RWPE2 (cell line): ENCODE results near the gene SLC25A48.

Source experiments
- ATAC-seq: fragments of 200-7000 bp; cut with Tn5 transposase; 3 replicates; pipeline ENCODE4 v1.9.1; 2021; ENCODE audit warnings: low read depth
- DNase-seq: peaks from one replicate; pipeline ENCODE4 v3.0.0-alpha.2; 2020; ENCODE audit warnings: low spot score
- H3K27ac ChIP-seq: fragments of 450-650 bp; 2 replicates; pipeline ENCODE4 v1.5.1; 2017; ENCODE audit warnings: mild to moderate bottlenecking; ENCODE audit not compliant: poor library complexity, severe bottlenecking
- H3K27me3 ChIP-seq: fragments of 250-450 bp; sonication (Bioruptor Pico); 2 replicates; pipeline ENCODE4 v1.5.1; 2021; ENCODE audit warnings: mild to moderate bottlenecking, moderate library complexity; ENCODE audit not compliant: insufficient read depth, poor library complexity, severe bottlenecking
- H3K36me3 ChIP-seq: fragments of 250-450 bp; sonication (Bioruptor Pico); 2 replicates; pipeline ENCODE4 v1.5.1; 2020; ENCODE audit warnings: low read depth, mild to moderate bottlenecking, moderate library complexity
- H3K4me1 ChIP-seq: fragments of 250-450 bp; sonication (Bioruptor Pico); 2 replicates; pipeline ENCODE4 v1.5.1; 2021; ENCODE audit warnings: mild to moderate bottlenecking, moderate library complexity; ENCODE audit not compliant: insufficient read depth, poor library complexity, severe bottlenecking
- H3K4me3 ChIP-seq: fragments of 250-450 bp; sonication (Bioruptor Pico); 2 replicates; pipeline ENCODE4 v1.5.1; 2021; ENCODE audit warnings: mild to moderate bottlenecking, moderate library complexity; ENCODE audit not compliant: severe bottlenecking
- H3K9me3 ChIP-seq: fragments of 250-450 bp; sonication (Bioruptor Pico); 2 replicates; pipeline ENCODE4 v1.5.1; 2021; ENCODE audit warnings: mild to moderate bottlenecking, moderate library complexity; ENCODE audit not compliant: severe bottlenecking
- CTCF ChIP-seq: fragments of 450-650 bp; IDR thresholded peaks from one replicate; pipeline ENCODE4 v1.5.1; 2017; ENCODE audit warnings: mild to moderate bottlenecking, moderate library complexity; ENCODE audit not compliant: poor library complexity, severe bottlenecking

Gene SLC25A48

GRCh38 chr5:135822286-135822685 lies 12.2 kb upstream of the SLC25A48 start:
- no peak overlapping the region for H3K4me3 ChIP-seq
- DNase-seq (no peak), ATAC-seq (no peak)
- H3K27ac ChIP-seq: no peak overlapping the region
- H3K9me3 ChIP-seq: no peaks in the 10 kb centered on the region
- TF ChIP-seq CTCF: no peak
- peaks cover 9% of the 10 kb centered on the region for H3K27me3 ChIP-seq
- H3K4me1 ChIP-seq: no peaks in the 10 kb centered on the region
- H3K36me3 ChIP-seq: no peaks in the 10 kb centered on the region

GRCh38 chr5:135822959-135823358 lies 11.5 kb upstream of the SLC25A48 start:
- ATAC-seq (no peak), DNase-seq (no peak)
- Histone ChIP-seq H3K4me3 (no peak overlapping the region), H3K27me3 (peaks cover 8% of the 10 kb centered on the region), H3K27ac (no peak overlapping the region), H3K9me3 (no peaks in the 10 kb centered on the region), H3K4me1 (no peaks in the 10 kb centered on the region), H3K36me3 (no peaks in the 10 kb centered on the region)
- TF ChIP-seq CTCF: no peak

- Histone ChIP-seq H3K36me3 (no peaks in the 10 kb centered on the region), H3K9me3 (no peaks in the 10 kb centered on the region), H3K27ac (no peak overlapping the region), H3K4me1 (no peaks in the 10 kb centered on the region), H3K4me3 (no peak overlapping the region), H3K27me3 (peaks cover 8% of the 10 kb centered on the region)
- DNase-seq (no peak), ATAC-seq (no peak)
- no peak for TF ChIP-seq CTCF
Observed at GRCh38 chr5:135823881-135824280, 10.6 kb upstream of the SLC25A48 start.

- H3K4me1 ChIP-seq: no peaks in the 10 kb centered on the region
- peaks cover 2% of the 10 kb centered on the region for H3K27me3 ChIP-seq
- ATAC-seq: no peak
- no peak overlapping the region for H3K4me3 ChIP-seq
- H3K9me3 ChIP-seq: no peaks in the 10 kb centered on the region
- TF ChIP-seq CTCF: no peak
- H3K36me3 ChIP-seq: no peaks in the 10 kb centered on the region
- no peak overlapping the region for H3K27ac ChIP-seq
- DNase-seq: no peak
Observed at GRCh38 chr5:135824541-135825041, 9.9 kb upstream of the SLC25A48 start.

- TF ChIP-seq CTCF: no peak
- DNase-seq (peak; percentile 61), ATAC-seq (no peak)
- H3K4me1 ChIP-seq: no peaks in the 10 kb centered on the region
- no peaks in the 10 kb centered on the region for H3K27me3 ChIP-seq
- no peak overlapping the region for H3K4me3 ChIP-seq
- no peak overlapping the region for H3K27ac ChIP-seq
- H3K36me3 ChIP-seq: no peaks in the 10 kb centered on the region
- no peaks in the 10 kb centered on the region for H3K9me3 ChIP-seq
Observed at GRCh38 chr5:135825373-135826220, 8.9 kb upstream of the SLC25A48 start.
